Suppressor macrophage treated with lipopolysaccharide for 4 hours (primary cell): ENCODE data around the gene KCNN3.

Experiments
- DNase-seq: peaks from one replicate; pipeline ENCODE4 v3.0.0-alpha.2; 2020

KCNN3 gene

GRCh38 chr1:154860156-154860870 is 9.8 kb downstream of the KCNN3 start:
- peak; percentile 38 for DNase-seq

- DNase-seq: peak; percentile 8
Measured at GRCh38 chr1:154859786-154860155, 10.3 kb downstream of the KCNN3 start.

DNA sequence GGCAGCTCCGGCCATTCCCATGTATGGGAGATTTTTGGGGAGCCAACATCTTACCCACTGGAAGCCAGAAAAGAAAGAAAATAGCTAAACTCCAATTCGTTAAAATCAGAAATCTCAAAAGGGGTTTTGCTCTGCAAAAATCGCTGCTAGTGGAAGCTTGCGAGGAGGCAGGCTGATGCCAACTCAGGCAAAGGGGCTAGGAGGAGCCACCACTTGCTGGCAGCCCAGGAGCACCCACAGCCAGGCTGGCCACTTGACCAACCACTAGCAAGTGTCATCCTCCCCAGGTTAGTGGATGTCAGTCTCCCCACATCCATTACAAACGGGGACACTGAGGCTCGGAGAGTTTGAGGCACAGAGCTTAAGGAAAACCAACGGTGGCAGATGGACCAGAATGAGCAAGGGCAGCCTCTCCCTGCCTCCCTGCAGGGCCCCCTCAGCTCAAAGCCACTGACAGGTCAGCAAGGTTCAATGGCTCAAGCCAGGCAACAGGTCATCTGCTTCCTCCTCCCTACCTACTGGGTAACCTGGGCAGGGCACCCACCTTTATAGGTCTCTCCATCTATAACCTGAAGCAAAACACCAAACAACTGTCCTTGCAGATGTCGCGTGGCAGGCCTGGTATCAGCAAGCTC is 10.8 kb downstream of the KCNN3 start:
- no peak for DNase-seq

DNA sequence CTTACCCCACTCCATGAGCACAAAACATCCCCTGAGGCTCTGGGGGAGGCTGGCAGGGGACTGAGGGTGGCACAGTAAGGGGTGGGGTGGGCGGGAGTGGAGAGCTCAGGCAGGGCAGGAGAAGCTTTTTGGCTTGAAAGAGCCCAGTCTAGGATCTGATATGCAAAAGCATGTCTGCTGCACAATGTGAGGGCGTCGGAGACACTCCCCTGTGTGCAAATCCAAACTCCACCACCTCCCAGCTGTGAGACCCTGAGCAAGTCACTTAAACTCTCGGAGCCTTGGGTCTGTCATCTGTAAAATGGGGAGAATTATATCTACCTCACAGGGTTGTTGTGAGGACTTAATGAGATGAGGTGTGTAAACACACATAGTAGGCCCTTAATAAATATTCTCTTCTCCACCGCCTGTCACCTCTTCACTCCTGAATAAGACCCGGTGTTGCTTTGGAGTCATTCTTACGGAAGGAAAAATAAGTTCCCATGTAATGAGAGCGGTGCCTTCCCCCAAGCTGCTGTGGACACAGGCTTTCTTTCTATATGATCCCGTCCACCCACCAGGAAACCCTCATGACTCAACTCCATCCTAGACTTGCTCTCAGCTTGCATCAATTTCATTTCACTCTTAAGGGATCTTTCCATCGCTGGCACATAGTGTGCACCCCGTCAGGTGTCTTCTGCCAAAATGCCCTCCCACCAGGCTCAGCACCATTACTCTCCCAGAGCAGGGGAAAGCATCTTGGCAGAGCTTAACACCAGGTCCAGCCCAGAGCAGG is 12.5 kb downstream of the KCNN3 start:
- DNase-seq: no peak

DNA sequence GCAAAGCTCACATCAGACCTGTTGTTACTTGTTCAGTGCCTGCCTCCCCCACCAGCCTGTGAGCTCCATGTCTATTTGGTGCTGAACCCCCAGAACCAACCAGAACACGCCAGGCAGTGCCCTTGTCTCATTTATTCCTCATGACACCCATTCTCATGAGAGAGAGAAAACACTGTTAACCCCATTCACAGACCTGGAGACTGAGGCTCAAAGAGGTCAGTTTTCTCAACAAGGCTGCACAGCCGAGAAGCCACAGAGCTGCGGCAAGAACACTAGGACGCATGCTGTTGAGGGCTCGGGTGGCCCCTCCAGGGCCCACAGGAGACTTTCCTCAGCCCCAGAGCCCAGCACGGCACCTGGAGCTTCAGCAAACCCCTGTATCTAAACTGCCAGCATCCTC is 13.1 kb downstream of the KCNN3 start:
- DNase-seq: no peak

GRCh38 chr1:154856544-154856943 is 13.5 kb downstream of the KCNN3 start:
- no peak for DNase-seq

- no peak for DNase-seq
Measured at GRCh38 chr1:154856049-154856448, 14.0 kb downstream of the KCNN3 start.

- no peak for DNase-seq
Measured at GRCh38 chr1:154855186-154855851, 14.8 kb downstream of the KCNN3 start.

DNA sequence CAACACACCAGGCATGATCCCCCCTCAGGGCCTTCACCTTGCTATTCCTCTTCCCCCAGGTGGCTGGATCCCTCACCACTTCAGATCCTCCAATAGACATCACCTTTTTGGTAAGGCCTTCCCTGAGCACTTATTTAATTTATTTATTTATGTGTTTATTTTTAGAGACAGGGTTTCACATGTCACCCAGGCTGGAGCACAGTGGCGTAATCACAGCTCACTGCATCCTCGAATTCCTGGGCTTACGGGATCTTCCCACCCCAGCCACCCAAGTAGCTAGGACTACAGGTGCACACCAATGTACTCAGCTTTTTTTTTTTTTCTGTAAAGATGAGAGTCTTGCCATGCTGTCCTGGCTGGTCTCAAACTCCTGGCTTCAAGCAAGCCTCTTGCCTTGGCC is 17.2 kb downstream of the KCNN3 start:
- no peak for DNase-seq

- no peak for DNase-seq
Measured at GRCh38 chr1:154851392-154852177, 18.5 kb downstream of the KCNN3 start.

DNA sequence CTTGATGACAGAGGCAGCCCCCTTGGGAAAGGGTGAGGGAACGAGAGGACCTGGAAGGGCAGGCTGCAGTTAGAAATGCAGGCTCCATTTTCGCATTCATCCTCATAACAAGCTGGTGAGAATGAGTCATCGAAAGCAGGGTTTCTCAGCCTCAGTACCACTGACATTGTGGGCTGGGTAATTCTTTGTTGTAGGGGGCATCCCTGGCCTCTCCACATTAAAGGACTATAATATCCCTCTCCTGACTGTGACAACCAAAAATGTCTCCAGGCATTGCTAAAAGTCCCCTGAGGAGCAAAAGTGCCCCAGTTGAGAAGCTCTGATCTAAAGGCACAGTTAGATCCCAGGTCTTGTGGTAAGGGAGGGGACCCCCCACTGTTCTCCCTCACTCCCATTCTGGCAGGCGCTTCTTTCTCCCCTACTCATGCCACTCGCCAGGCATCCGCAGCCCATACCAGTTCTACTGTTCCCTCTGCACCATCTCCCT is 20.4 kb downstream of the KCNN3 start:
- no peak for DNase-seq

DNA sequence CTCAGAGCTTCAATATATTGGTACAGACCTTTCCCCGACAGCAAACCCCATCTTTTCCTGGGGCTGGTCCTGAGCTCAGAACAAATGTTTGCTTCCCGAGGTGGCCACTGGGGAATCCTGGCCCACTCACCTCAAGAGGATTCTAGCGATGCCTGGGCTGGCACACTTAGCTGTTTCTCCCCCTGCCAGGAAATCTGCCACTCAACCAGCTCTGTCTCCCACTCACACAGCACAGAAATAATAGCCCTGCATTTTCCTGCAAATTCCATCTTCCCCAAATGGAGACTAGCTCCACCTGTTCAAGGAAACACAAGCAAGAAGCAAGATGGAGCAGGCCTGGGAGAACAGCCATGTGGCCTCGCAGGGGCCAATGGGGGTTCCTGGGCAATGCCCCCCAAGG is 21.1 kb downstream of the KCNN3 start:
- DNase-seq: no peak

DNA sequence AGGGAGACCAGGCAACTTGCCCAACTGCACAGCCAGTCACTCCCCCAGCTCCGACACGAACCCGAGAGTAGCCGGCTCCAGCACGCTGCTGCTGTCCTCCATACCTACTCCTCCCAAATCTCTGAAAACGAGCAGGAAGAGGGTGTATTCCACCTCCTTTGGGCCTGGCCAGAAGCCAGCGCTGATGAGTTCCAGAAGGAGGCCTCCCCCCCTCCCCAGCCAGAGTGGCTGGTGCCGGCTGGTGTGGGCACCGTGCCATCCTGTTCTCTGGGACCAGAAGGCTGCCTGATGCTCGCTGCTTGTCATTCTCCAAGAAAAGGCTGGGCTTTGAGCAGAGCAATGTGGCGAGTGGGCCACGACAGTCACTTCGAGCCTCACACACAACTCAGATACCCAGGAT is 22.2 kb downstream of the KCNN3 start:
- DNase-seq: no peak

GRCh38 chr1:154846565-154847442 is 23.3 kb downstream of the KCNN3 start:
- no peak for DNase-seq

DNA sequence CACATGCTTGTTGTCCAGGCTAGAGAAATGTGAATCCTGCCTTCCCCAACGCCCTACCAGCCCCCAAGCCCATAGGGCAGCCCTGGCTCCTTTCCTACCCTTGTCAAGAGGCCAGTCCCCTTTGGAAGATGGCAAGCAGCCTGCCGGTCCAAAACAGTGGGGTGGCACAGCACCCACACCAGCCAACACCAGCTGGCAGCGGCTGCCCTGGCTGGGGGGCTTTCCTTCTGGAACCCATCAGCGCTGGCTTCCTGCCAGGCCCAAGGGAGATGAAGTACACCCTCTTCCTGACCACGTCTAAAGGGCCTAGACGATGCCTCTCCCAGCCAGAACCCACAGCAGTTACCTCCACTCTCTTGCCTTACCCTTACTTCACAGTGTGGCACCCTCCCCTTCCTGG is 24.2 kb downstream of the KCNN3 start:
- DNase-seq: no peak

DNA sequence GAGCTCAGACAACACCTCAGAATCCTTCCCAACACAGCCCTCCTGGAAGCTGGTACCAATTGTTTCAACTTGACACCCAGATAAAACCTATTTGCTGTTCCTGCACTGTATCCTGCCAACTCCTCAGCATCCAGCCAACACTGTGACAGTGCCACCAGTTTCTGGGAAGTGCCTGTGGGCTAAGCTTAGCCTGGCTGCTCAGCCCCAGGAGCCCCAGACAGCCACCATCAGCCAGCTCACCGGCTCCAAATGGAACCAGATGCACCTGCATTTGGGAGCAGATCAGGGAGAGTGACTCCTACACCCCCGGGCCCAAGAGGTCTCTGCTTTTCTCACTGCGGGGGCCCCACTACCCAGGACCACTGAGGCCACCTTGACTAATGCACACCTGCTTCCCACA is 24.9 kb downstream of the KCNN3 start:
- DNase-seq: no peak

DNA sequence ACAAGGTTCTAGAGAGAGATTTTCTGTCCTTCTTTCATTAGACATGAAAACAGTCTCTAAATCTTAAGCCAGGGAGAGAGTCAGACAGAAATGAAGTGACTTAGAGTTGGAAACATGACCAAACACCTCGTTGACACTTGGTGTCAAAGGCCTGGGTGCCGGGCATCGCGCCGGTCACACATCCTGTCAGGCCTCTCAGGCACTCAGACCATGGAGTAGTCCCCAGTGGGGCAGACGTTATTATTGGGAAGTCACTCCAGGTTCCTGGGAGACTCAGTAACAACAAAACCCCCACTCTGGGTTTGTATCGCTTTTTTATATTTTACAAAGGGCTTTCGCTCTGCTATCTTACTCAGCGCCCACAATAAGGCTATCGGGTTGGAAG is 25.8 kb downstream of the KCNN3 start:
- DNase-seq: no peak

DNA sequence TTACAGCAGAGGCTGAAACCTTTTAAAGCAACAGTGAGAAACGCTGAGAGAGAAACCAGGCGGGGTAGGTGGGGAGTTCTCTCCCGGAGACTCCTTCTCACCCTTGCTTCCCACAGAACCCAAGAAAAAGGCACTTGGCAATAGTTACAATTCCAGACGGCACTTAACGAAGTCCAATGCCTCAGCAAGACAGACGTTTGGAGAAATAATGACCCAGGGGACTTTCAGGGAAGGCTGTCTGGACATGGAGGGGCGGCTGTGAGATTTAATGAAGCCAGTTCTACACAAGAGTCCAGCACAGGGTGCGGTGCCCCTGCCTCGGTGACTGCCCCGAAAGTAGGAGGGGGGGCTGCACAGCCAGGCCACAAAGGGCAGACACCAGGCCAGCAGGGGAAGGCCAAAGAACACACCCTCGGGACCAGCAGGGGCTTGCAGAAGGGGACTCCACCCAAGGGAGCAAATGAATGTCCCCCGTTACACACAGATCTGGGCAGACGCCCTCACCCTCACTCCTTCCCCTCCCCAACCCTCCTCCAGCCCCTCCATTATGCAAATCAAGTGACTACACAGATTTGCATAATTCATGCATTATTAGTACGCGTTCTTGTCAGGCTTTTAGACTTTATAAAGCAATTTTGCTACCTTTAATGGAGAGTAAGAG is 26.3 kb downstream of the KCNN3 start:
- DNase-seq: no peak

GRCh38 chr1:154842635-154843034 is 27.4 kb downstream of the KCNN3 start:
- DNase-seq: no peak

DNA sequence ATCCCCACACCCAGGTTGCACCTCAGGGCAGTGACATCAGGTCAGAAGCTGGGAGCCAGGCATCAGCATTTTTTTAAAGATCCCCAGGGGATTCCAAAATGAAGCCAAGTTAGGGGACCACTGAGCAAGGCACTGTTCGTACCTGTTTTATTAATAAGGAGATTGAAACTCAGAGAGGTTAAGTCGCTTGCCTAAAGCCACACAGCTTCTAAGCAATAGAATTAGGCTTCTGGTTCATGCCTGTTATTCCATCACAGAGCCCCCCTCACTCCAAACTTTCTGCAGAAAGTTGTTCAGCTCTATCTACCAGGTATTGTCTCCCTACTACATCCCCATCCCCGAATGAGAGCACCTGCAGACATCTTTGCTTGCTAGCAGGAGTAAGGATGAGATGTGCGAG is 28.7 kb downstream of the KCNN3 start:
- DNase-seq: no peak
